Activated CD4-positive, alpha-beta memory T cell treated with anti-CD3 and anti-CD28 coated beads for 36 hours (primary cell): ENCODE measurements around the gene FLRT2. TPM values are rescaled to one million over a fixed set of nuclear protein-coding genes. Genes with fewer than 3 reads are reported as not detected.

ENCODE experiments used
- CTCF ChIA-PET: fragments of 350-600 bp; sonication (Branson Sonifier 250); formaldehyde crosslinking; loops from one replicate; lab custom pipeline; 2021; ENCODE audit warnings: antibody characterized with exemption, inconsistent platforms; lab: Charles Lee
- POLR2A ChIA-PET: fragments of 350-600 bp; sonication (Branson Sonifier 250); formaldehyde crosslinking; loops from one replicate; lab custom pipeline; 2021; ENCODE audit warnings: antibody characterized with exemption; lab: Charles Lee
- DNase-seq: peaks from one replicate; pipeline ENCODE4 v3.0.0-alpha.2; 2020
- H3K27ac Mint-ChIP-seq: one replicate; pipeline ENCODE4 v1.8.0; 2021; ENCODE audit warnings: mixed read lengths
- H3K27me3 Mint-ChIP-seq: one replicate; pipeline ENCODE4 v1.8.0; 2021; ENCODE audit warnings: mixed read lengths
- H3K36me3 Mint-ChIP-seq: one replicate; pipeline ENCODE4 v1.8.0; 2021; ENCODE audit warnings: mixed read lengths
- H3K4me1 Mint-ChIP-seq: one replicate; pipeline ENCODE4 v1.8.0; 2021; ENCODE audit warnings: low read depth, mixed read lengths
- H3K4me3 Mint-ChIP-seq: one replicate; pipeline ENCODE4 v1.8.0; 2021; ENCODE audit warnings: mild to moderate bottlenecking, mixed read lengths
- H3K9me3 Mint-ChIP-seq: one replicate; pipeline ENCODE4 v1.8.0; 2021; ENCODE audit warnings: mixed read lengths
- intact Hi-C: fragments of 100-400 bp; cut with micrococcal nuclease; formaldehyde crosslinking; loops from one replicate; pipeline ENCODE4 v1.15.1; 2023
- total RNA-seq, 2 experiments: library from RNA; stranded (reverse); gene quantifications; one replicate each; pipeline ENCODE4 v1.2.3, GENCODE V29; 2021

The FLRT2 gene
- total RNA-seq, 2 experiments from 2014 or later = not detected

GRCh38 chr14:85575617-85575898 lies 45.6 kb downstream of the FLRT2 start:
- ChIA-PET POLR2A (no interaction called here), CTCF (no interaction called here)
- Mint-ChIP-seq H3K27me3 (no peaks in the 10 kb centered on the region), H3K4me3 (no peak overlapping the region), H3K4me1 (no peaks in the 10 kb centered on the region), H3K27ac (no peak overlapping the region), H3K36me3 (no peaks in the 10 kb centered on the region), H3K9me3 (no peaks in the 10 kb centered on the region)
- intact Hi-C loops = no loop called here
- DNase-seq = no peak

GRCh38 chr14:85576218-85576617 lies 46.3 kb downstream of the FLRT2 start:
- no peak for DNase-seq
- ChIA-PET POLR2A (no interaction called here), CTCF (no interaction called here)

GRCh38 chr14:85576848-85577542 lies 47.1 kb downstream of the FLRT2 start:
- Mint-ChIP-seq H3K4me3 (no peak overlapping the region), H3K27ac (no peak overlapping the region), H3K9me3 (no peaks in the 10 kb centered on the region), H3K36me3 (no peaks in the 10 kb centered on the region), H3K27me3 (no peaks in the 10 kb centered on the region), H3K4me1 (no peaks in the 10 kb centered on the region)
- intact Hi-C loops = no loop called here
- POLR2A ChIA-PET = no interaction called here
- DNase-seq = no peak
- CTCF ChIA-PET = no interaction called here

More at GRCh38 chr14:85576218-85576617, 46.3 kb downstream of the FLRT2 start:
- no peaks in the 10 kb centered on the region for H3K27me3 Mint-ChIP-seq
- H3K4me3 Mint-ChIP-seq = no peak overlapping the region
- intact Hi-C loops = no loop called here
- H3K9me3 Mint-ChIP-seq = no peaks in the 10 kb centered on the region
- H3K36me3 Mint-ChIP-seq = no peaks in the 10 kb centered on the region
- H3K27ac Mint-ChIP-seq = no peak overlapping the region
- H3K4me1 Mint-ChIP-seq = no peaks in the 10 kb centered on the region

GRCh38 chr14:85577543-85578114 lies 47.7 kb downstream of the FLRT2 start:
- no peaks in the 10 kb centered on the region for H3K9me3 Mint-ChIP-seq
- ChIA-PET POLR2A (no interaction called here), CTCF (no interaction called here)
- DNase-seq = no peak
- H3K27ac Mint-ChIP-seq = no peak overlapping the region
- no peak overlapping the region for H3K4me3 Mint-ChIP-seq
- no peaks in the 10 kb centered on the region for H3K27me3 Mint-ChIP-seq
- no peaks in the 10 kb centered on the region for H3K4me1 Mint-ChIP-seq
- intact Hi-C loops = no loop called here
- no peaks in the 10 kb centered on the region for H3K36me3 Mint-ChIP-seq

GRCh38 chr14:85578357-85578756 lies 48.4 kb downstream of the FLRT2 start:
- Mint-ChIP-seq H3K27ac (no peak overlapping the region), H3K27me3 (no peaks in the 10 kb centered on the region), H3K4me1 (no peaks in the 10 kb centered on the region), H3K4me3 (no peak overlapping the region), H3K36me3 (no peaks in the 10 kb centered on the region), H3K9me3 (no peaks in the 10 kb centered on the region)
- intact Hi-C loops = no loop called here
- ChIA-PET CTCF (no interaction called here), POLR2A (no interaction called here)
- DNase-seq = no peak

- DNase-seq = no peak
- Mint-ChIP-seq H3K9me3 (no peaks in the 10 kb centered on the region), H3K4me3 (no peak overlapping the region), H3K27ac (no peak overlapping the region), H3K27me3 (no peaks in the 10 kb centered on the region), H3K4me1 (no peaks in the 10 kb centered on the region), H3K36me3 (no peaks in the 10 kb centered on the region)
- CTCF ChIA-PET = no interaction called here
- POLR2A ChIA-PET = no interaction called here
- intact Hi-C loops = no loop called here
Observed at GRCh38 chr14:85578930-85579329, 49.0 kb downstream of the FLRT2 start.

GRCh38 chr14:85579942-85580341 lies 50.0 kb downstream of the FLRT2 start:
- intact Hi-C loops = no loop called here
- no peak for DNase-seq
- no peak overlapping the region for H3K27ac Mint-ChIP-seq
- ChIA-PET CTCF (no interaction called here), POLR2A (no interaction called here)
- H3K4me3 Mint-ChIP-seq = no peak overlapping the region
- no peaks in the 10 kb centered on the region for H3K9me3 Mint-ChIP-seq
- H3K27me3 Mint-ChIP-seq = no peaks in the 10 kb centered on the region
- no peaks in the 10 kb centered on the region for H3K36me3 Mint-ChIP-seq
- no peaks in the 10 kb centered on the region for H3K4me1 Mint-ChIP-seq

- Mint-ChIP-seq H3K27me3 (no peaks in the 10 kb centered on the region), H3K9me3 (no peaks in the 10 kb centered on the region), H3K27ac (no peak overlapping the region), H3K4me1 (no peaks in the 10 kb centered on the region), H3K36me3 (no peaks in the 10 kb centered on the region), H3K4me3 (no peak overlapping the region)
- intact Hi-C loops = no loop called here
- ChIA-PET CTCF (no interaction called here), POLR2A (no interaction called here)
- DNase-seq = no peak
Observed at GRCh38 chr14:85580536-85581140, 50.7 kb downstream of the FLRT2 start.

GRCh38 chr14:85581691-85582090 lies 51.7 kb downstream of the FLRT2 start:
- no peak overlapping the region for H3K27ac Mint-ChIP-seq
- no peak overlapping the region for H3K4me3 Mint-ChIP-seq
- POLR2A ChIA-PET = no interaction called here

GRCh38 chr14:85583380-85583779 lies 53.4 kb downstream of the FLRT2 start:
- Mint-ChIP-seq H3K27ac (no peak overlapping the region), H3K4me3 (no peak overlapping the region), H3K9me3 (no peaks in the 10 kb centered on the region), H3K4me1 (no peaks in the 10 kb centered on the region), H3K27me3 (no peaks in the 10 kb centered on the region), H3K36me3 (no peaks in the 10 kb centered on the region)
- ChIA-PET POLR2A (no interaction called here), CTCF (no interaction called here)
- no peak for DNase-seq
- intact Hi-C loops = no loop called here

More at GRCh38 chr14:85581691-85582090, 51.7 kb downstream of the FLRT2 start:
- DNase-seq = no peak
- intact Hi-C loops = no loop called here
- Mint-ChIP-seq H3K4me1 (no peaks in the 10 kb centered on the region), H3K36me3 (no peaks in the 10 kb centered on the region), H3K9me3 (no peaks in the 10 kb centered on the region), H3K27me3 (no peaks in the 10 kb centered on the region)
- CTCF ChIA-PET = no interaction called here

- Mint-ChIP-seq H3K4me3 (no peak overlapping the region), H3K4me1 (no peaks in the 10 kb centered on the region), H3K36me3 (no peaks in the 10 kb centered on the region), H3K27ac (no peak overlapping the region), H3K9me3 (peaks cover 4% of the 10 kb centered on the region), H3K27me3 (no peaks in the 10 kb centered on the region)
- POLR2A ChIA-PET = no interaction called here
- intact Hi-C loops = no loop called here
- CTCF ChIA-PET = no interaction called here
- no peak for DNase-seq
Observed at GRCh38 chr14:85584481-85584880, 54.5 kb downstream of the FLRT2 start.

GRCh38 chr14:85587151-85587711 lies 57.3 kb downstream of the FLRT2 start:
- DNase-seq = no peak
- Mint-ChIP-seq H3K4me1 (no peaks in the 10 kb centered on the region), H3K27ac (no peak overlapping the region), H3K9me3 (peaks cover 6% of the 10 kb centered on the region), H3K36me3 (no peaks in the 10 kb centered on the region), H3K4me3 (no peak overlapping the region), H3K27me3 (no peaks in the 10 kb centered on the region)
- ChIA-PET POLR2A (no interaction called here), CTCF (no interaction called here)
- intact Hi-C loops = no loop called here

- DNase-seq = no peak
- intact Hi-C loops = no loop called here
- CTCF ChIA-PET = no interaction called here
- H3K36me3 Mint-ChIP-seq = no peaks in the 10 kb centered on the region
- H3K4me1 Mint-ChIP-seq = no peaks in the 10 kb centered on the region
- H3K27me3 Mint-ChIP-seq = no peaks in the 10 kb centered on the region
- H3K27ac Mint-ChIP-seq = no peak overlapping the region
- peaks cover 6% of the 10 kb centered on the region for H3K9me3 Mint-ChIP-seq
- POLR2A ChIA-PET = no interaction called here
- H3K4me3 Mint-ChIP-seq = no peak overlapping the region
Observed at GRCh38 chr14:85590784-85591183, 60.8 kb downstream of the FLRT2 start.
